OCI-LY1 (cell line): Measurements from ENCODE around the gene NHSL2.

Experiments used
- H2AFZ ChIP-seq: fragments of 200-600 bp; sonication (generic), shearing (Covaris generic); 2 replicates; pipeline ENCODE4 v1.6.0; 2014; ENCODE audit warnings: antibody characterized with exemption, mild to moderate bottlenecking, low read length
- H3F3A ChIP-seq: fragments of 200-600 bp; sonication (generic), shearing (Covaris generic); 2 replicates; pipeline ENCODE4 v1.6.0; 2014; ENCODE audit warnings: mild to moderate bottlenecking, antibody characterized with exemption, low read length, moderate library complexity; ENCODE audit not compliant: insufficient read depth
- H3K27ac ChIP-seq: fragments of 200-600 bp; sonication (generic); 2 replicates; pipeline ENCODE4 v1.5.1; 2014; ENCODE audit warnings: low read length, mixed run types, mild to moderate bottlenecking, low read depth; ENCODE audit not compliant: poor library complexity, severe bottlenecking
- H3K27me3 ChIP-seq: fragments of 200-600 bp; sonication (generic); 2 replicates; pipeline ENCODE4 v1.6.0; 2014; ENCODE audit warnings: antibody characterized with exemption, mild to moderate bottlenecking, low read length, moderate library complexity; ENCODE audit not compliant: insufficient read depth
- H3K36me3 ChIP-seq: fragments of 200-600 bp; sonication (generic); 2 replicates; pipeline ENCODE4 v1.6.1; 2014; ENCODE audit warnings: mild to moderate bottlenecking, antibody characterized with exemption, low read length, moderate library complexity, mixed read lengths; ENCODE audit not compliant: insufficient read depth
- H3K4me1 ChIP-seq: fragments of 200-600 bp; sonication (generic); 2 replicates; pipeline ENCODE4 v1.5.1; 2014; ENCODE audit warnings: mild to moderate bottlenecking, low read length, moderate library complexity; ENCODE audit not compliant: insufficient read depth, severe bottlenecking
- H3K4me2 ChIP-seq: fragments of 200-600 bp; sonication (generic), shearing (Covaris generic); 2 replicates; pipeline ENCODE4 v1.6.1; 2014; ENCODE audit warnings: low read length
- H3K4me3 ChIP-seq: fragments of 200-600 bp; sonication (generic); 2 replicates; pipeline ENCODE4 v1.5.1; 2014; ENCODE audit warnings: low read length, low read depth, mild to moderate bottlenecking, mixed read lengths; ENCODE audit not compliant: poor library complexity, severe bottlenecking
- H3K79me2 ChIP-seq: fragments of 200-600 bp; shearing (Covaris generic); 2 replicates; pipeline ENCODE4 v1.6.1; 2016; ENCODE audit warnings: mixed run types, low read length, mixed read lengths; ENCODE audit not compliant: insufficient read depth
- H3K9ac ChIP-seq: fragments of 200-600 bp; sonication (generic), shearing (Covaris generic); 2 replicates; pipeline ENCODE4 v1.6.1; 2014; ENCODE audit warnings: mild to moderate bottlenecking, low read length, mixed read lengths
- H3K9me2 ChIP-seq: fragments of 200-600 bp; sonication (generic), shearing (Covaris generic); 2 replicates; pipeline ENCODE4 v1.6.1; 2014; ENCODE audit warnings: low read depth, mild to moderate bottlenecking, low read length, mixed read lengths
- H3K9me3 ChIP-seq: fragments of 200-600 bp; shearing (Covaris generic); 2 replicates; pipeline ENCODE4 v1.6.1; 2014; ENCODE audit warnings: low read length, mixed read lengths
- H4K20me1 ChIP-seq: fragments of 200-600 bp; sonication (generic), shearing (Covaris generic); 2 replicates; pipeline ENCODE4 v1.6.0; 2016; ENCODE audit warnings: mild to moderate bottlenecking, low read length; ENCODE audit not compliant: insufficient read depth
- EZH2 ChIP-seq: fragments of 200-600 bp; sonication (generic), shearing (Covaris generic); IDR thresholded peaks from 2 replicates; pipeline ENCODE4 v1.8.0; 2017; ENCODE audit warnings: borderline replicate concordance, mixed run types, mild to moderate bottlenecking, antibody characterized with exemption, low read length, moderate library complexity, mixed read lengths
- TF ChIP-seq, protein P1 (sequence below): fragments of 200-600 bp; sonication (generic), shearing (Covaris generic); IDR thresholded peaks from 2 replicates; pipeline ENCODE4 v1.5.1; 2017; ENCODE audit warnings: mild to moderate bottlenecking, antibody characterized with exemption, low read length, moderate library complexity, mixed read lengths

NHSL2 gene

DNA sequence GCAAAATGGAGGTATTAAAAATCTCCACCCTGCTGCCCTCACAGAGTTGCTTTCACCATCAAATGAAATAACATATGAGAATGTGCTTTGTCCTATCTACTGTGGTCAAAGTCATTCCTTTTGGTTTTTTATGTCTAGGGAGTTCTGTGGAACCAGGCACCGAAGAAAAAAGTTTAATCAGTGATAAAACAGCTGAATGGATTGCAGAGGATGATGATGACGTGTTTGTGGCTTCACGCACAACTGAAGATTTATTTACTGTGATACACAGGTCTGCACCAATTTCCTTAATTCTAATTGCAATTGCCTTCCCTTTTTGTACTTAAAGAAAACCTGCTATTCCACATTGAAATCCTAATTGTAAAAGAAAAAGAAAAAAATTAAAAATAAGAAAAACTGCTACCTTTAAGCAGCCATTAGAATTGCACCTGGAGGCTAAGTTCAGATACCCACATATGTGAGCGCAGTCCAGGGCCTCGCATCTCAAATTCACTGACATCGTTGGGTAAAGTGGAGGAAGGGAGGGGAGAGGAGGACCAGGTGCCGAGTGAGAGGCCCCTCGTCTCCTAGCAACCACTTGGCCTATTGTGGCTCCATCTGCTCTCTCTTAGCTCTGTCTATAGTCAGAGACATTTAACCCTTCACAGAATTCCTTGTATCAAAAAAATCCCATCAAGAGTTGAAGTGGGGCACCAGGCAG, 231.6 kb downstream of the NHSL2 start:
- Histone ChIP-seq H3K4me2 (no peak overlapping the region), H3K4me1 (no peaks in the 10 kb centered on the region), H3K79me2 (no peaks in the 10 kb centered on the region), H3K9me2 (no peaks in the 10 kb centered on the region), H3K9ac (no peak overlapping the region), H3F3A (no peaks in the 10 kb centered on the region), H2AFZ (no peak overlapping the region), H3K36me3 (no peaks in the 10 kb centered on the region), H3K4me3 (no peak overlapping the region), H4K20me1 (no peaks in the 10 kb centered on the region), H3K9me3 (no peaks in the 10 kb centered on the region), H3K27ac (no peak overlapping the region), H3K27me3 (no peaks in the 10 kb centered on the region)
- no peak for TF ChIP-seq EZH2
- TF ChIP-seq, protein P1, sequence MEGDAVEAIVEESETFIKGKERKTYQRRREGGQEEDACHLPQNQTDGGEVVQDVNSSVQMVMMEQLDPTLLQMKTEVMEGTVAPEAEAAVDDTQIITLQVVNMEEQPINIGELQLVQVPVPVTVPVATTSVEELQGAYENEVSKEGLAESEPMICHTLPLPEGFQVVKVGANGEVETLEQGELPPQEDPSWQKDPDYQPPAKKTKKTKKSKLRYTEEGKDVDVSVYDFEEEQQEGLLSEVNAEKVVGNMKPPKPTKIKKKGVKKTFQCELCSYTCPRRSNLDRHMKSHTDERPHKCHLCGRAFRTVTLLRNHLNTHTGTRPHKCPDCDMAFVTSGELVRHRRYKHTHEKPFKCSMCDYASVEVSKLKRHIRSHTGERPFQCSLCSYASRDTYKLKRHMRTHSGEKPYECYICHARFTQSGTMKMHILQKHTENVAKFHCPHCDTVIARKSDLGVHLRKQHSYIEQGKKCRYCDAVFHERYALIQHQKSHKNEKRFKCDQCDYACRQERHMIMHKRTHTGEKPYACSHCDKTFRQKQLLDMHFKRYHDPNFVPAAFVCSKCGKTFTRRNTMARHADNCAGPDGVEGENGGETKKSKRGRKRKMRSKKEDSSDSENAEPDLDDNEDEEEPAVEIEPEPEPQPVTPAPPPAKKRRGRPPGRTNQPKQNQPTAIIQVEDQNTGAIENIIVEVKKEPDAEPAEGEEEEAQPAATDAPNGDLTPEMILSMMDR, result no peak

DNA sequence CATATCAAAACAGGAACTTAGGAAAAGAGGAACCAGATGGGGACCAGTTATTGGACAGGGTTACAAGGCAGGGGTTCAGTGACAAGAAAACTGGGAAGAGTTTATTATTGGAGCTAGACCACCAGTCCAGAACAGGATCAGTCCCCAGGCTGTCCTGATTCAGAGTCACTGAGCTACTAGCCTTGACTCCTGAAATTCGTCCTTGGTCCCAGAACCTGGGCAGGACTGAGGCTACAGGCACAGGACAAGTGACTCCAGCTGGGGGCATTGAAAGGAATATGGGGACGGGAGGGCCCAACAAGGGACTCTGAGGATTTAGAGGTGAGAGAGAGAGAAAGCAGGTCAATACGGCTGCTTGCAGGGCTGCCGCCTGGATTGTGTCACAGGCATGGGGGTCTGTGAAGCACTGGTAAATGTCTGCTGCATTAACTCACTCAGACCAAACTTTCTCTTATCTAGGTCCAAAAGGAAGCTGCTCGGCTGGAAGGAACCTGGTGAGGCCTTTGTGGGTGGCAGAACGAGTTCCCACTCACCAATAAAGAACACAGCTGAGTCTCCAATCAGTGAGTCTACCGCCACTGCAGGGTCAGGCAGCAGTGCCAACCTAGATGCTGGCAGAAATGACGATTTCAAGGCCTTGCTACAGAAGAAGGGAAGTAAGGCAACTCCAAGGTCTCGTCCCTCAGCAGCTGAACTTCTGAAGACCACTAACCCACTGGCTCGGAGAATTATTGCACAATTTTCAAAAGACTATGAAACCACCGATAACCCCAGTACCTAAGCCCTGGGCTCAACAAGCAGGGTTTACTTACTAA, 232.4 kb downstream of the NHSL2 start:
- no peaks in the 10 kb centered on the region for H3K9me3 ChIP-seq
- TF ChIP-seq EZH2, result no peak
- no peak overlapping the region for H3K9ac ChIP-seq
- no peak overlapping the region for H3K4me2 ChIP-seq
- no peaks in the 10 kb centered on the region for H3K4me1 ChIP-seq
- no peaks in the 10 kb centered on the region for H4K20me1 ChIP-seq
- H3K36me3 ChIP-seq, result no peaks in the 10 kb centered on the region
- no peak overlapping the region for H3K27ac ChIP-seq
- H3K79me2 ChIP-seq, result no peaks in the 10 kb centered on the region
- H2AFZ ChIP-seq, result no peak overlapping the region
- no peaks in the 10 kb centered on the region for H3K9me2 ChIP-seq
- H3F3A ChIP-seq, result no peaks in the 10 kb centered on the region
- H3K4me3 ChIP-seq, result no peak overlapping the region
- no peaks in the 10 kb centered on the region for H3K27me3 ChIP-seq

DNA sequence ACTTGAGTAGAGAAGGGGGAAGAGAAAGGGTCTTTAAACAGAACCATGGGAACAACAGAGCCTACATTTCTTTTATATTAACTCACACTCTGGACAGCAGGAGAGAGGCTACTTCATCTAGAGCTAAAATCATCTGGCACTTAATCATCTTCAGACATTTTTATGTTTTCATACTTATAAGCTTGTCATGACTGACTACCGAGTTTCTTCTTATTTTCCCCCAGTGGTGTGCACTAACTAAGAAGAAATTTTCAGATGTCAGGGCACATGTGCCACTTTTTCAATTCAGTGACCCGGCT, 232.9 kb downstream of the NHSL2 start:
- no peak overlapping the region for H3K27ac ChIP-seq
- H3K79me2 ChIP-seq, result no peaks in the 10 kb centered on the region
- H3K9me2 ChIP-seq, result no peaks in the 10 kb centered on the region
- H3F3A ChIP-seq, result no peaks in the 10 kb centered on the region
- H3K4me1 ChIP-seq, result no peaks in the 10 kb centered on the region
- no peaks in the 10 kb centered on the region for H3K9me3 ChIP-seq
- TF ChIP-seq EZH2, result no peak
- TF ChIP-seq, protein P1, result no peak
- no peaks in the 10 kb centered on the region for H3K36me3 ChIP-seq
- no peaks in the 10 kb centered on the region for H4K20me1 ChIP-seq
- H2AFZ ChIP-seq, result no peak overlapping the region
- H3K9ac ChIP-seq, result no peak overlapping the region
- H3K4me3 ChIP-seq, result no peak overlapping the region
- no peak overlapping the region for H3K4me2 ChIP-seq
- H3K27me3 ChIP-seq, result no peaks in the 10 kb centered on the region
